Tongue (tissue), 2 donors: ENCODE measurements around the gene GAS7. TPM values are rescaled to one million over a fixed set of nuclear protein-coding genes. Genes with fewer than 3 reads are reported as not detected.
A peak's percentile ranks its signal among the peaks of the same experiment; 100 is the strongest.

Experiments used
- DNase-seq: peaks from one replicate; pipeline ENCODE4 v3.0.0-alpha.2; 2015
- total RNA-seq: library from RNA; depleted of rRNA; stranded (reverse); fragments of >200 nt; gene quantifications from one replicate; pipeline ENCODE4 v1.2.3, GENCODE V29; 2014

Gene GAS7
- total RNA-seq, 1 donor from 2014 or later: 144 TPM

DNA sequence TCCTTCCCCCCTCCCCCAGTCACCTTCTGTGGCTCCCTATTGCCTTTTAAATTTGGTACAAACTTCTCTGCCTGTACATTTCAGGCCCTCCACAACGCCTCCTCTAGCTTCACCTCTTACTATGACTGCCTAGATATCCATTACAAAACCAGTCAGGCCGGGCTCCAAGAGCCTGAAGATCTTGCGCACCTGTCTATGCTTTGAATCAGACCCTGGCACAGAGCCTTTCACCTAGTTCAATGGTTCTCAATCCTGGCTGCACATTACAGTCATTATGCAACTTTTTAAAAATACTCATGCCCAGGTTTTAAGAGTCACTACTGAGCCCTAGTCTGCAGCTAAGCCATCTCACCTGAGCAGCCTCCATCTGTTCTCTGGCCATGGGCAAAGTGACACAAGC lies 1.6 kb upstream of the GAS7 start:
- DNase-seq: no peak

- peak; percentile 45 for DNase-seq
Observed at GRCh38 chr17:10197721-10198508, 491 bp downstream of the GAS7 start.

- no peak for DNase-seq
Observed at GRCh38 chr17:10197362-10197720, 1.1 kb downstream of the GAS7 start.

- DNase-seq: no peak
Observed at GRCh38 chr17:10196941-10197340, 1.5 kb downstream of the GAS7 start.

GRCh38 chr17:10196384-10196895 lies 2.0 kb downstream of the GAS7 start:
- DNase-seq: no peak

DNA sequence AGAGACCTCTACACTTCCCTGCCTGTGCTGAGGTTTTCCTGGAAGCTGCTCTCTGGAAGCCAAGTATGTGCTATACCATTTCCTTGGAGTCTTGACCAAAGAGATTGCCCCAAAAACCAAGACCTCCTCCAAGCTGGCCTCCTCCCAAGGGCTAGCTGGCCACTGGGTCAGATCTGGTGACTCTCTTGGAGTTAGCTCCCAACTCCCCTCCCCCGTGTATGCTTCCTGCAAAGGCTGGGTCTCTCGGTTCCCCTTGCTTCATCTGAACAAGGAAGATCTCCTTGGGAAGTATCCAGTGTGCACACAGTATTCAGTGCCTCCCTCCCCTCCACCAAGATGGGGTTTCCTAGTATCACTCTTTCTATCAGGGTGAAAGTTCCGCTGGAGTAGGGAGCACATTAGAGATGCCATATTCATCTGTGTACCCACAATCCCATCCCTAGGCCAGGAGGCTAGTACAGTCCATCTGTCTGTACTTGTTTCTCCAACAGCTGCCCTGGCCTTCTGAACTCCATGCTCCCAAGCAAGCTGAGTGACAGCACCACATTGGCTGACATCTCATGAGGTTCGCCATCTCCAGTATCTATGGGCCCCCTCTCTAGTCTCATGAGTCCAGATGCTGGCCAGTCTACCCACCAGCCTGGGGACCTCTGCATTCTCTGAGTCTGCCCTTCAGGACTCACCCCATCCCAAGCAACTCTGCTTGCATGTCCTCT lies 3.2 kb downstream of the GAS7 start:
- peak; percentile 33 for DNase-seq

GRCh38 chr17:10193632-10194031 lies 4.8 kb downstream of the GAS7 start:
- no peak for DNase-seq

GRCh38 chr17:10192972-10193371 lies 5.4 kb downstream of the GAS7 start:
- no peak for DNase-seq

- DNase-seq: no peak
Observed at GRCh38 chr17:10192461-10192860, 5.9 kb downstream of the GAS7 start.

DNA sequence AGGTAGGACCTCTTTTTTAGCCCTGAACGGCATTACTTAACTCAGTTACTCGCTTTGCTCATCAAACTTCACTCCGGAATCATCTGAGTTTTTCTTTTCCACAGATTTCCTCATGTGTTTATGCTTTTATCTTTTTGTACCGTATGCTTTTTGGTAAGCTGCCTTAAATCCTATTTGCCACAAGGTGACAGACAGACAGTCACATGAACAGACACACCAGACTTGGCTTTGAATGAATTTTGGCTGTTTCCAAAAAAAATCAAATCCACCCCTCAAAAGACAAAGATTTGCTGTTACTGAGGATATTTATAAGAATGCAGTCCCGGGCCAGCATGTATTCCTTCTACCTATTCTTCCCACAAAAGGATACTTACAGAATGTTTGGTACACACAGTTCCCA lies 10.9 kb downstream of the GAS7 start:
- no peak for DNase-seq

- DNase-seq: no peak
Observed at GRCh38 chr17:10186771-10187410, 11.5 kb downstream of the GAS7 start.

GRCh38 chr17:10183931-10184930 lies 14.2 kb downstream of the GAS7 start:
- DNase-seq: no peak

DNA sequence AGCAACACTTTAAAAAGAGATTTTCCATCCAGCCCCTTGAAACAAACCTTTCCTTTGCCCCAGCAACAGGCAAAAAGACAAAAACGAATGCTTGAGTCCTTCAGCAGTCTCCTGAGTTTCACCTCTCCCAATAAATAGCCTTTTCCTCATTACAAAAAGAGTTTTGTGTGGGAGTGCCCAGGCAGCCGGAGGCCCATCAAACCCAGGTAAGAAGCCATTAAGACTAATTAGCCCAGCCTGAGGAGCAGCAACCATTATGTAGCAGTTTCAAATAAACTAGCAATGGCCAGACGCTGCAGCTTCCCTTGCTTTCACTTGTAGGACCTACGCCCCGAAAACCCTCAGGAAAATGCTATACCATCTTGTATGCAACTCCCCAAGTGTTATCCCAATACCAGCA lies 15.6 kb downstream of the GAS7 start:
- no peak for DNase-seq

DNA sequence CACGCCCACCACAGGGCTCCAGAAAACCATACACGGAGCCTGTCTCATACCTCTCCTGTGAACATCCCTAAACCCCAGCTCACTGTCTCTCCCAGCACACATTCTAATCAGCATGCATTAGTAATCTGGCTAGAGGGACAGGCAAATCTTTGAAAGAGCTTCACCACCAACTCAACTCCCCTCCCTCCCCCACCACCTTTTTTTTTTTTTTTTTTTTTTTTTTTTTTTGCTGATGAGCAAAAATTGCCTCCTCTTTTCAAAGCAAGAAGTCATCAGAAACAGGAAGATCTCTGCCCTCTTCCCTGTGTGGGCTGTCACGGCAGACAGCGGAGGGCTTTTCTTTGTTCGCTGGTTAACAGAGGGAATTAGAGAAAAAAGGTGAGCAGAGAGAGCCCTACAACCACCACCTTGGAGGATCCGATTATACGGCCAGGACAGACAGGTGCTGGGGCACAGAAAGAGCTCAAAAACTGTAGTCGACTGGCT lies 19.9 kb downstream of the GAS7 start:
- no peak for DNase-seq

- DNase-seq: peak; percentile 61
Observed at GRCh38 chr17:10177913-10178505, 20.4 kb downstream of the GAS7 start.

GRCh38 chr17:10177131-10177912 lies 21.1 kb downstream of the GAS7 start:
- peak; percentile 57 for DNase-seq

DNA sequence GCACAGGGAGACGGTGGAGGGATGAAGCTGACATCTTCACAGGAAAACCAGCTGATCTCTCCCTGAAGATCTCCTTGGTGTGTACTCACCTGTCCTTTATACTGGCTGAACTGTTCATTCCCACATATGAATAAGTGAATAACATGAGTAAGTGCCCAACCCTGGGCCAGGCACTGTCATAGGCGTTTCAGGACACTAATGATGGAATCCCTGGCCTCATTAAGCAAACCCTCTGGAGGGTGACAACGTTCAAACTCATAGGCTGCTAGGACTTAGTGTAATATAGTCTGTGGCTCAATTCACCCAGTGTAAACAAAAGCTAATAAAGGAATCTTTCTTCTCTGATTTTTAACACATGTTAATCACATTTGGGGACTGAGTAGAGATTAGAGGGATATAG lies 24.5 kb downstream of the GAS7 start:
- DNase-seq: no peak

- no peak for DNase-seq
Observed at GRCh38 chr17:10172778-10173177, 25.6 kb downstream of the GAS7 start.

GRCh38 chr17:10172241-10172741 lies 26.1 kb downstream of the GAS7 start:
- DNase-seq: no peak

- DNase-seq: no peak
Observed at GRCh38 chr17:10171581-10171981, 26.8 kb downstream of the GAS7 start.
